CD14-positive monocyte (primary cell): ENCODE data around the gene TSPEAR. TPM values are rescaled to one million over a fixed set of nuclear protein-coding genes. Genes with fewer than 3 reads are reported as not detected.

ENCODE experiments used
- DNase-seq, 3 donors: peaks; one replicate each; pipeline ENCODE4 v3.0.0-alpha.2; 2011 to 2022
- H2AFZ ChIP-seq: 2 replicates; pipeline ENCODE4 v1.6.0; 2012; ENCODE audit warnings: mild to moderate bottlenecking, low read depth, low read length, inconsistent platforms; ENCODE audit not compliant: insufficient read depth, poor library complexity, severe bottlenecking
- H3K27ac ChIP-seq, 2 donors: 1 replicate in 1 of 2; 2 replicates in 1 of 2; pipeline ENCODE4 v1.5.1; 2012 to 2013; ENCODE audit warnings: low read length in 2 of 2, control low read depth in 1 of 2, inconsistent platforms in 1 of 2, low read depth in 1 of 2, mild to moderate bottlenecking in 1 of 2
- H3K27me3 ChIP-seq, 2 donors: one replicate each; pipeline versions ENCODE4 v1.6.0 to v1.6.1; 2011 to 2013; ENCODE audit warnings: low read length in 2 of 2; ENCODE audit not compliant: control insufficient read depth in 2 of 2, insufficient read depth in 2 of 2
- H3K36me3 ChIP-seq, 2 donors: replicated peaks in 1 of 2; 1 replicate in 1 of 2; 2 replicates in 1 of 2; pipeline versions ENCODE4 v1.5.1 to v1.6.1; 2012 to 2013; ENCODE audit warnings: low read length in 2 of 2, control low read depth in 1 of 2, inconsistent platforms in 1 of 2, mild to moderate bottlenecking in 1 of 2; ENCODE audit not compliant: insufficient read depth in 2 of 2, control insufficient read depth in 1 of 2
- H3K4me1 ChIP-seq, 2 donors: 1 replicate in 1 of 2; 2 replicates in 1 of 2; pipeline versions ENCODE4 v1.5.1 to v1.6.1; 2012 to 2013; ENCODE audit warnings: low read length in 2 of 2, control low read depth in 1 of 2, inconsistent platforms in 1 of 2, mild to moderate bottlenecking in 1 of 2, moderate library complexity in 1 of 2; ENCODE audit not compliant: insufficient read depth in 2 of 2, control insufficient read depth in 1 of 2
- H3K4me2 ChIP-seq: replicated peaks from 2 replicates; pipeline ENCODE3; 2012; ENCODE audit warnings: low read length, moderate library complexity, mild to moderate bottlenecking; ENCODE audit not compliant: poor library complexity, severe bottlenecking; ENCODE audit errors: extremely low read depth
- H3K4me3 ChIP-seq, 3 experiments: fragments of 200-600 bp in 1 of 3; sonication (generic) in 1 of 3; replicated peaks in 1 of 3; 1 replicate in 2 of 3; 2 replicates in 1 of 3; pipeline ENCODE4 v1.5.1; 2011 to 2013; ENCODE audit warnings: low read length in 3 of 3, mild to moderate bottlenecking in 3 of 3, control low read depth in 2 of 3, low read depth in 2 of 3, inconsistent platforms in 1 of 3, moderate library complexity in 1 of 3
- H3K79me2 ChIP-seq: 2 replicates; pipeline ENCODE4 v1.6.0; 2012; ENCODE audit warnings: mild to moderate bottlenecking, control low read depth, inconsistent platforms, low read length, moderate library complexity; ENCODE audit not compliant: insufficient read depth
- H3K9ac ChIP-seq: 2 replicates; pipeline ENCODE4 v1.6.0; 2017; ENCODE audit warnings: low read length, mild to moderate bottlenecking; ENCODE audit not compliant: insufficient read depth, poor library complexity, severe bottlenecking
- H3K9me3 ChIP-seq, 2 donors: replicated peaks in 1 of 2; 1 replicate in 1 of 2; 2 replicates in 1 of 2; pipeline versions ENCODE4 v1.5.1 to v1.6.1; 2012 to 2013; ENCODE audit warnings: low read length in 2 of 2, control low read depth in 1 of 2; ENCODE audit not compliant: control insufficient read depth in 1 of 2, insufficient read depth in 1 of 2
- H4K20me1 ChIP-seq: 2 replicates; pipeline ENCODE4 v1.6.0; 2012; ENCODE audit warnings: mild to moderate bottlenecking, low read length, control low read depth, moderate library complexity; ENCODE audit not compliant: insufficient read depth
- H3K27ac Mint-ChIP-seq, 7 donors: one replicate each; pipeline ENCODE4 v1.8.0; 2020; ENCODE audit warnings: mild to moderate bottlenecking in 7 of 7, mixed read lengths in 7 of 7, moderate library complexity in 6 of 7, inconsistent platforms in 2 of 7
- H3K27me3 Mint-ChIP-seq, 3 donors: one replicate each; pipeline ENCODE4 v1.8.0; 2021 to 2022; ENCODE audit warnings: low read depth in 3 of 3, mild to moderate bottlenecking in 3 of 3, mixed read lengths in 3 of 3, moderate library complexity in 3 of 3, inconsistent platforms in 1 of 3
- H3K36me3 Mint-ChIP-seq, 2 donors: one replicate each; pipeline ENCODE4 v1.8.0; 2020; ENCODE audit warnings: mixed read lengths in 2 of 2, inconsistent platforms in 1 of 2, mild to moderate bottlenecking in 1 of 2
- H3K4me1 Mint-ChIP-seq: one replicate; pipeline ENCODE4 v1.8.0; 2020; ENCODE audit warnings: mild to moderate bottlenecking, mixed read lengths
- H3K4me3 Mint-ChIP-seq, 2 donors: one replicate each; pipeline ENCODE4 v1.8.0; 2020; ENCODE audit warnings: mild to moderate bottlenecking in 2 of 2, mixed read lengths in 2 of 2, moderate library complexity in 1 of 2
- H3K9me3 Mint-ChIP-seq, 7 donors: one replicate each; pipeline ENCODE4 v1.8.0; 2020 to 2022; ENCODE audit warnings: mixed read lengths in 7 of 7, mild to moderate bottlenecking in 6 of 7, moderate library complexity in 6 of 7, inconsistent platforms in 2 of 7
- CTCF ChIP-seq: fragments of 200-600 bp; IDR thresholded peaks from one replicate; pipeline ENCODE4 v1.8.0; 2022; ENCODE audit warnings: antibody characterized with exemption, mild to moderate bottlenecking
- WGBS: methylation state at CpG from one replicate; pipeline ENCODE4 v1.1.5; 2013; ENCODE audit warnings: missing lambda C conversion rate; ENCODE audit not compliant: insufficient coverage; 5-methylcytosine and 5-hydroxymethylcytosine counted together
- intact Hi-C, 2 donors: fragments of 100-400 bp; cut with micrococcal nuclease; formaldehyde crosslinking; loops; one replicate each; pipeline versions ENCODE4 v1.15.0 to v1.15.1; 2023
- polyA plus RNA-seq, 3 donors: library from polyadenylated mRNA; depleted of rRNA in 1 of 3; unstranded in 2 of 3; stranded (reverse) in 1 of 3; fragments of 300-500 nt in 2 of 3; fragments of >200 nt in 1 of 3; fragmentation: Illumina TruSeq in 2 of 3; gene quantifications; 1 replicate in 2 of 3; 2 replicates in 1 of 3; pipeline ENCODE4 v1.2.3, GENCODE V29; 2012 to 2021

Gene TSPEAR
- polyA plus RNA-seq, 3 donors: not detected

- H3K4me3 ChIP-seq: no peak overlapping the region
- DNase-seq: no peak
- H3K36me3 ChIP-seq: no peaks in the 10 kb centered on the region
- no peaks in the 10 kb centered on the region for H4K20me1 ChIP-seq
- WGBS: 81% methylated on average over 12 of the region's 14 CpGs
- no peak overlapping the region for H3K4me2 ChIP-seq
- Mint-ChIP-seq H3K4me3 (no peak overlapping the region), H3K27ac (peak overlapping the region in 1 of 7 donors; percentile 69), H3K36me3 (no peaks in the 10 kb centered on the region), H3K9me3 (peaks cover 23 to 46% (median 39%) of the 10 kb centered on the region in 7 donors), H3K4me1 (no peaks in the 10 kb centered on the region), H3K27me3 (peaks cover 2 to 10% (median 8%) of the 10 kb centered on the region in 3 donors)
- H3K27me3 ChIP-seq: no peaks in the 10 kb centered on the region
- H3K79me2 ChIP-seq: no peaks in the 10 kb centered on the region
- H3K9me3 ChIP-seq: peaks cover 14 to 38% of the 10 kb centered on the region in 2 donors
- no peak for TF ChIP-seq CTCF
- intact Hi-C loops: no loop called here
- H3K27ac ChIP-seq: no peak overlapping the region
- no peak overlapping the region for H3K9ac ChIP-seq
- no peak overlapping the region for H2AFZ ChIP-seq
- no peaks in the 10 kb centered on the region for H3K4me1 ChIP-seq
Observed at GRCh38 chr21:44653123-44653522, 58.2 kb downstream of the TSPEAR start.

DNA sequence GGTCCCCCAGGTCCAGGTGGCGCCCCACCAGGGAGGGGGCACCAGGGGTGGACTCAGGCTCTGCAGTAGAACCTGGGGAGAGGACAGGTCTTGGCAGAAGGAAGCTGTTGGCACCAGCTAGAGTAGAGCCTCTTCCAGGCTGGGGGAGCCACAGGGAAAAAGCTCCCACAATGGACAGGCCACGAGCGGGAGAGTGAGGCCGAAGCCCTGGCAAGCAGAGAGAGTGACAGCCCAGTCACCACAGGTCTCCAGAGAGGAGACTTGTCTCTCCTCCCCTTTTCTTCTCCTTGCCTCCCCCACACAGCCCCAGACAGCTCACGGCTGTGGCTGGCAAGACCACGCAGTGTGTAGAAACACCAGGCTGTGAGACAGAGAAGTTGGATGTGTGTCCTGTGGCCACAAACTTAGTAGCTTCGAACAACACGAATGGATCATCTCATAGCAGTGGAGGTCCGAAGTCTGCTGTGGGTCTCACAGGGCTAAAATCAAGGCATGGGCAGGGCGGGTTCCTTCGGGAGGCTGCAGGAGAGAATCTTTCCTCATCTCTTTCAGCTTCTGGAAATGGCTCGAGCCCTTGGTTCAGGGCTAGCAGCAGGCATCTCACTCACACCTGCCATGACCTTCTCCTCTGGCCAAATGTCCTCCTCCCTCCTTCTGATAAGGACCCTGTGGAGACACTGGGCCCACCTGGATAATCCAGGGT lies 60.2 kb downstream of the TSPEAR start:
- Histone ChIP-seq H3K4me2 (no peak overlapping the region), H3K4me3 (no peak overlapping the region), H3K36me3 (no peaks in the 10 kb centered on the region), H4K20me1 (no peaks in the 10 kb centered on the region), H3K27me3 (no peaks in the 10 kb centered on the region), H3K27ac (no peak overlapping the region), H3K79me2 (no peaks in the 10 kb centered on the region), H3K9ac (no peak overlapping the region), H3K4me1 (no peaks in the 10 kb centered on the region), H2AFZ (no peak overlapping the region), H3K9me3 (peaks cover 0 to 24% of the 10 kb centered on the region in 2 donors)
- DNase-seq: no peak
- H3K27me3 Mint-ChIP-seq: peaks cover 2 to 14% (median 6%) of the 10 kb centered on the region in 3 donors
- no peaks in the 10 kb centered on the region for H3K4me1 Mint-ChIP-seq
- TF ChIP-seq CTCF: no peak
- no peak overlapping the region for H3K27ac Mint-ChIP-seq
- intact Hi-C loops: no loop called here
- H3K4me3 Mint-ChIP-seq: no peak overlapping the region
- H3K9me3 Mint-ChIP-seq: peaks cover 10 to 33% (median 22%) of the 10 kb centered on the region in 7 donors
- WGBS: 83% methylated on average over 10 of the region's 12 CpGs
- no peaks in the 10 kb centered on the region for H3K36me3 Mint-ChIP-seq
